Prostate gland (tissue), 2 donors: ENCODE measurements around the gene SAMD8. TPM values are rescaled to one million over a fixed set of nuclear protein-coding genes. Genes with fewer than 3 reads are reported as not detected.

ENCODE experiments used
- DNase-seq: peaks from one replicate; pipeline ENCODE4 v3.0.0-alpha.2; 2019; ENCODE audit warnings: low spot score
- H3K27ac ChIP-seq, 2 donors: fragments of 200-600 bp; sonication (generic); 2 replicates each; pipeline ENCODE4 v1.5.1; 2017 to 2019
- H3K27me3 ChIP-seq: fragments of 200-600 bp; sonication (generic); replicated peaks from 2 replicates; pipeline ENCODE4 v1.5.1; 2019; ENCODE audit not compliant: insufficient read depth
- H3K36me3 ChIP-seq, 2 donors: fragments of 200-600 bp; sonication (generic); 1 replicate in 1 of 2; 2 replicates in 1 of 2; pipeline versions ENCODE4 v1.5.1 to v1.8.1; 2017 to 2019
- H3K4me1 ChIP-seq: fragments of 200-600 bp; sonication (generic); replicated peaks from 2 replicates; pipeline ENCODE4 v1.5.1; 2019
- H3K4me3 ChIP-seq, 2 donors: fragments of 200-600 bp; sonication (generic); 2 replicates each; pipeline ENCODE4 v1.5.1; 2017 to 2019
- H3K9me3 ChIP-seq: fragments of 200-600 bp; sonication (generic); 2 replicates; pipeline ENCODE4 v1.5.1; 2017
- POLR2A ChIP-seq: fragments of 450-650 bp; IDR thresholded peaks from one replicate; pipeline ENCODE4 v1.6.1; 2016; ENCODE audit warnings: antibody characterized with exemption, mild to moderate bottlenecking
- POLR2AphosphoS5 ChIP-seq: sonication (generic); formaldehyde crosslinking; IDR thresholded peaks from one replicate; pipeline ENCODE4 v1.6.1; 2017; ENCODE audit warnings: antibody characterized with exemption
- WGBS: methylation state at CpG from one replicate; pipeline ENCODE4 v1.1.5; 2018; 5-methylcytosine and 5-hydroxymethylcytosine counted together
- intact Hi-C: fragments of 100-400 bp; cut with DNase I; formaldehyde crosslinking; loops from one replicate; pipeline ENCODE4 v1.14.2; 2022
- total RNA-seq, 2 donors: library from RNA; depleted of rRNA; stranded (reverse); fragments of >200 nt; gene quantifications; one replicate each; pipeline ENCODE4 v1.1.0, GENCODE V29; 2016
- TF ChIP-seq, protein P1 (sequence below), 4 experiments: fragments of 200-600 bp in 2 of 4; fragments of 450-650 bp in 2 of 4; sonication (generic) in 2 of 4; IDR thresholded peaks; 1 replicate in 3 of 4; 2 replicates in 1 of 4; pipeline ENCODE4 v1.5.1; 2016 to 2019; ENCODE audit warnings: antibody characterized with exemption in 4 of 4, mild to moderate bottlenecking in 2 of 4, moderate library complexity in 2 of 4

Gene SAMD8
- total RNA-seq, 2 donors from 2014 or later = 18.8 to 41.5 TPM

DNA sequence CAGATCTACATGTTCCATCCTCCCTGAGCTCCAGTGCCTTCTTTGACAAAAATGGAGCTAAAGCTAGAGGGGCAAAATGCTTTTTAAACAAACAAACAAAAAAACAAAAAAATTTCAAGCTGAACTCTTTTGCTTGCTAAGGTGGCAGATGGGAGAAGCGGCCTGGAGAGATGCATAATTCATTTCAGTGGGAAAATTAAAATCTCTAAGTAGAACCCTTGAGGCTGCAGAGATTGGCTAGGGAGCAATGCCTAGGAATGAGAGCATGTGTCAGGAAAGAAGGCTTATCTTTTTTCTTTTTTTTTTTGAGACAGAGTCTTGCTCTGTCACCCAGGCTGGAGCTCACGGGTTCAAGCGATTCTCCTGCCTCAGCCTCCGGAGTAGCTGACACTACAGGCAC lies 46.4 kb upstream of the SAMD8 start:
- Histone ChIP-seq H3K4me3 (no peak overlapping the region), H3K4me1 (no peaks in the 10 kb centered on the region), H3K27ac (no peak overlapping the region), H3K27me3 (no peaks in the 10 kb centered on the region), H3K36me3 (no peaks in the 10 kb centered on the region), H3K9me3 (no peaks in the 10 kb centered on the region)
- intact Hi-C loops = no loop called here
- no peak for DNase-seq
- TF ChIP-seq, protein P1, sequence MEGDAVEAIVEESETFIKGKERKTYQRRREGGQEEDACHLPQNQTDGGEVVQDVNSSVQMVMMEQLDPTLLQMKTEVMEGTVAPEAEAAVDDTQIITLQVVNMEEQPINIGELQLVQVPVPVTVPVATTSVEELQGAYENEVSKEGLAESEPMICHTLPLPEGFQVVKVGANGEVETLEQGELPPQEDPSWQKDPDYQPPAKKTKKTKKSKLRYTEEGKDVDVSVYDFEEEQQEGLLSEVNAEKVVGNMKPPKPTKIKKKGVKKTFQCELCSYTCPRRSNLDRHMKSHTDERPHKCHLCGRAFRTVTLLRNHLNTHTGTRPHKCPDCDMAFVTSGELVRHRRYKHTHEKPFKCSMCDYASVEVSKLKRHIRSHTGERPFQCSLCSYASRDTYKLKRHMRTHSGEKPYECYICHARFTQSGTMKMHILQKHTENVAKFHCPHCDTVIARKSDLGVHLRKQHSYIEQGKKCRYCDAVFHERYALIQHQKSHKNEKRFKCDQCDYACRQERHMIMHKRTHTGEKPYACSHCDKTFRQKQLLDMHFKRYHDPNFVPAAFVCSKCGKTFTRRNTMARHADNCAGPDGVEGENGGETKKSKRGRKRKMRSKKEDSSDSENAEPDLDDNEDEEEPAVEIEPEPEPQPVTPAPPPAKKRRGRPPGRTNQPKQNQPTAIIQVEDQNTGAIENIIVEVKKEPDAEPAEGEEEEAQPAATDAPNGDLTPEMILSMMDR (IDR thresholded peaks at IDR 0.05) = no peak
- TF ChIP-seq POLR2A = no peak
- TF ChIP-seq POLR2AphosphoS5 = no peak
- 91% methylated on average over 4 of the region's 4 CpGs for WGBS

DNA sequence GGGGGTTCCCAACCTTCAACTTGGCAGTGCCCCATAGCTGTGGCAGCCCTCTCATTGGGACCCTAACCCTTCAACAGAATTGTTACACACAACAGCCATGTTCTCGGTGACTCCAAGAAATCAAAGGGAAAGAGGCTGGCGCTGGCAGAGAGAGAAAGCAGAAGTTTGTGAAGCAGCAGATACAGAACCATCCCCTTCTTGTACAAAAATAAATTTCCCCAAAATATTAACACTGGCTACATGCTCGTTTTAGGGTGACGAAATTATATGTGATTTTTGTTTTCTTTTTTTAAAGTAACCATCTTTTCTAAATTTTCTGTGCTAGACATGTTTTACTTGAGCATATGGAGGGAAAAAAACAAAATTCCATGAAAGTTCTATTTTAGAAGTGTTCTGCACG lies 45.2 kb upstream of the SAMD8 start:
- TF ChIP-seq, protein P1 (IDR thresholded peaks at IDR 0.05) = no peak
- TF ChIP-seq POLR2AphosphoS5 (no peak), POLR2A (no peak)
- DNase-seq = no peak
- H3K27ac ChIP-seq = no peak overlapping the region
- no peaks in the 10 kb centered on the region for H3K27me3 ChIP-seq
- intact Hi-C loops = no loop called here
- no peak overlapping the region for H3K4me3 ChIP-seq
- H3K4me1 ChIP-seq = no peaks in the 10 kb centered on the region
- H3K9me3 ChIP-seq = no peaks in the 10 kb centered on the region
- WGBS = 97% methylated on average over 5 of the region's 5 CpGs
- no peaks in the 10 kb centered on the region for H3K36me3 ChIP-seq

DNA sequence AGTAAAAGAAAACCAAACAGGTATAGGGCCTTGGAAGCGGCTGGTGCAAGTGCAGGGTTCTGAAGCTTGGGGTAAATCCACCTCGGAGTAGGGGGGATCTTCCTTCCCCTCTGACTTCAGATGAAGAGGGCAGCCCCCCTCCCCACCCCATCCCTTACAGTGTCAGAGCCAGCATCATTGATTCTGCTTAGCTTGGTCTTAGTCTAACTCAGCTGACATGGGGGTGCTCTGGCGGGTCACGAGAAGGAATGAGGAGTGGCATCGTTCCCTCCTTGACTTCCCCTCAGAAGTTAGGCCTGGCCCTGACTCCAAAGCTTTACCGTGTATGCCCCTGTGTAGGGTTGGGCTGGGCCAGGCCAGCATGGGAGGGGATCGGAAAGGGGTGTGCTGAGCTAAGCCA lies 44.2 kb upstream of the SAMD8 start:
- Histone ChIP-seq H3K27ac (no peak overlapping the region), H3K9me3 (no peaks in the 10 kb centered on the region), H3K27me3 (no peaks in the 10 kb centered on the region), H3K4me1 (no peaks in the 10 kb centered on the region), H3K4me3 (no peak overlapping the region), H3K36me3 (no peaks in the 10 kb centered on the region)
- no peak for DNase-seq
- TF ChIP-seq POLR2AphosphoS5 = no peak
- no peak for TF ChIP-seq POLR2A
- TF ChIP-seq, protein P1 (IDR thresholded peaks at IDR 0.05) = no peak
- WGBS = 93% methylated on average over 7 of the region's 7 CpGs
- intact Hi-C loops = no loop called here

DNA sequence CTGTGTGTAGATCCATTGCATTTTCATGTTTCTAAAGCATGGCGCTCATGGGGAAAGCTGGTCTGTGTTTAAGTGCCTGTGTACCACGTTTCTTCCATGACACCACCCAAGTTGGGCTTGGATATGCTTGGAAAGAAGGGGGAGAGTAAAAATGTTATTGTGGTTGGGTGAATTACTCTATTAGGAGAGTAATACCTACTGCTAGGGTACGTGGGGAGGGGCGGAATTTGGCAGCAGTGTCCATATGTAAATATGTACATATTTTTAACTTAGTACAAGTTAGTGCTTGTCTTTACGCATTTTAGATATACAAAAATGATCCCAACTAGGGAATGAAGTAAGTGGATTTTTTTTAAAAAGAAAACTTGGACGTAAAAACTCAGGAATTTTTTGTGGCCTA lies 42.9 kb upstream of the SAMD8 start:
- no peak for TF ChIP-seq POLR2AphosphoS5
- TF ChIP-seq, protein P1 (IDR thresholded peaks at IDR 0.05) = no peak
- TF ChIP-seq POLR2A = no peak
- Histone ChIP-seq H3K27ac (no peak overlapping the region), H3K36me3 (no peaks in the 10 kb centered on the region), H3K9me3 (no peaks in the 10 kb centered on the region), H3K4me3 (no peak overlapping the region), H3K27me3 (no peaks in the 10 kb centered on the region), H3K4me1 (no peaks in the 10 kb centered on the region)
- WGBS = 55% methylated on average over 6 of the region's 6 CpGs
- intact Hi-C loops = no loop called here
- no peak for DNase-seq

DNA sequence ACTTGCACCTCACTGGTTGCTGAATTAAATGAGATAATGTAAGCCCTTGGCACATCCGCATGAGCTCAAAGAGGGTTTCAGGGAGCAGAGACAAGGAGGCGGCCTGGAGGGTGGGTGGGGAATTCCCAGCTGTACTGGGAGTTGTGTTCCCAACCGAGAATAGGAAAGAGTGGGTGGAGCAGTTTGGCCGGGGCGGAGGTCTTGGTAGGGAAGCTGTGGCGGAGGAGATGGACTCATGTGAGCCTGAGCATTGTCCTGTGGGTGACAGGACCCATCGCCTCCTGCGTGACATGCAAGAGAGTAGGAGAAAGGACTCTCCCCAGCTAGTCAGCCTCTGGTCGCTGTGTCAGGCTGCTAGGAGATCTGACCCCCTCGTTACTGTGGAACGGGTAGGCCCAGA lies 41.0 kb upstream of the SAMD8 start:
- H3K27ac ChIP-seq = no peak overlapping the region
- no peaks in the 10 kb centered on the region for H3K36me3 ChIP-seq
- no peaks in the 10 kb centered on the region for H3K27me3 ChIP-seq
- no peak for DNase-seq
- H3K4me1 ChIP-seq = no peaks in the 10 kb centered on the region
- no peaks in the 10 kb centered on the region for H3K9me3 ChIP-seq
- intact Hi-C loops = no loop called here
- H3K4me3 ChIP-seq = no peak overlapping the region
- TF ChIP-seq, protein P1 (IDR thresholded peaks at IDR 0.05) = no peak
- TF ChIP-seq POLR2A = no peak
- no peak for TF ChIP-seq POLR2AphosphoS5
- WGBS = 91% methylated on average over 11 of the region's 11 CpGs
